ENCODE data around the gene AKT3.

- TF ChIP-seq CTCF (IDR thresholded peaks at IDR 0.05): no peak
- no peak for TF ChIP-seq POLR2A (IDR thresholded peaks at IDR 0.05)
- no peak for TF ChIP-seq POLR2AphosphoS5 (IDR thresholded peaks at IDR 0.05; ENCODE audit: insufficient read depth in 1 of 2, low read depth in 1 of 2)
Measured at GRCh38 chr1:243848165-243848857, 1.7 kb downstream of the AKT3 start.

All from vagina (tissue), 2 donors.